ENCODE data around the gene RAB37.

Gene RAB37, protein sequence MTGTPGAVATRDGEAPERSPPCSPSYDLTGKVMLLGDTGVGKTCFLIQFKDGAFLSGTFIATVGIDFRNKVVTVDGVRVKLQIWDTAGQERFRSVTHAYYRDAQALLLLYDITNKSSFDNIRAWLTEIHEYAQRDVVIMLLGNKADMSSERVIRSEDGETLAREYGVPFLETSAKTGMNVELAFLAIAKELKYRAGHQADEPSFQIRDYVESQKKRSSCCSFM

DNA sequence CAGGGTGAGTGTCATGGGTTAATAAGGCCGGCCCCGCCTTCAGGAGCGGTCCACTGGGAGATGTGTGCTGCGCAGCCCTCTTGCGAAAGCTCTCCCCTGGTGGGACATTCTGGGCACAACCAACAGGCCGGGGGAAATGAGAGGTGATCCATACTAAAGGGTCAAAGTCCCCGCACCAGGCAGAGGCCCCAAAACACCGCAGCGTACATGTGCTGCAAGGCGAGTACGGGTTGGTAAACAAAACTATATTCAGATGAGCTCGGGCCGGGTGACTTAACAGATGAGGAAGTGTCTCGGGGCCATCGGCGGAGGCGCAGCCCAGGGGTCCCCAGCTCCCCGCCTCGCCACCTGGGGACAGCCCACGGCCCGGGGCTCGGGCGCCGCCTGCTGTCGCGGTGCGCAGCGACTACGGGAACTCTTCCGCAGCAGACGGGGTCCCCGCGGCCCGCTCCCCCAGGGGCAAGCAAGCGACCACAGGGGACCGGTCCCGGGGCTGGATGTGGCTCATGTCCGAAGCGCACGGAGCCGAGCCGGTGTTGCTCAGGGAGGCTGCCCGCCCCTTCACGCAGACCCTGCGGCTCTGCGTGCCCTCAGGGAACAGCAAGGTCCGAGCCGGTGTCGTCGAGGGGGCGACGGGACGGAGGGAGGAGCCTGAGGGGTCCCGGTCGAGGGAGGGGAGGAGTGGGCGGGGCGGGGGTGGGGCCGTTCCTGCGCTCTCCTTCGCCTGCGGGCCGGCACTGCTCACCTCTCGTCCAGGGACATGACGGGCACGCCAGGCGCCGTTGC, at the start of gene RAB37:
TSS of gene RAB37 (plus strand) at position 744 of the 786 bp plus-strand sequence. CDS start at position 761, 17 bp downstream.
- no peak for DNase-seq

DNA sequence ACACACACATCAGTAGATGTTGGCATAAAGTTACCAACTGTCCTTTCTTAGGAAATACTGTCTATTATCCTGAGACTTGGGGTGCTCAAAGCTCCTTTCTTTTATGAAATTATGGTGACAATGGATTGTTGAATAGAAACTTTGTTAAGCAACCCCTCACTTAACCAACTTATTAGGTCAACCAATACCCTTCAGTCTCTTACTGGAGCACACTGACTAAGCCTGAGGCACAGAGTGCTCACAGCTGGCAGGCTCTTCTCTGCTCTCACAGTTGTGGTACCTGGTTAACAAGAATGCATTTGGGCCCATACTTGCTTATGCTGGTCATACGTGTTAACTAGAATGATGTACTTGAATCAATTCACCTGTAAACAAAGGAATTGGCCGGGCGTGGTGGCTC, 49.2 kb upstream of the RAB37 start:
- DNase-seq, result no peak

DNA sequence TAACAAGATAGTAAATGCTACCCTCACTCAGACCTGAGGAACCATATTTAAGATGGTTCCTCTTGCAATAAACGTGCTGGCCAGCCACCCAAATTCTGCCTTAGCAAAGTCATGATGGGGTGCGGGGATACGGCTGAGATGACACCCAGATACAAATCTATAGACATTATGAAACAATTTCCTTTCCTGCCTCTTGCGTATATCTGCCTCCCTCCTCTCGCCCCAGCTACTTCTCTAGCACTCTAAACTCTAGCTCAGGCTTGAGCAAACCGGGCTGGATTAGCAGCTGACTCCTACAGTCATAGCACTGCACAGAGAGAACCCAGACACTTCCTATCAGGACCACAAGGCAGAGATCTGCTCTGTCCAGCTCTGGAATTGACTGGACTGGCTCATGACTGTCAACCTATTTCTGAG, 46.6 kb upstream of the RAB37 start:
- no peak for DNase-seq

DNA sequence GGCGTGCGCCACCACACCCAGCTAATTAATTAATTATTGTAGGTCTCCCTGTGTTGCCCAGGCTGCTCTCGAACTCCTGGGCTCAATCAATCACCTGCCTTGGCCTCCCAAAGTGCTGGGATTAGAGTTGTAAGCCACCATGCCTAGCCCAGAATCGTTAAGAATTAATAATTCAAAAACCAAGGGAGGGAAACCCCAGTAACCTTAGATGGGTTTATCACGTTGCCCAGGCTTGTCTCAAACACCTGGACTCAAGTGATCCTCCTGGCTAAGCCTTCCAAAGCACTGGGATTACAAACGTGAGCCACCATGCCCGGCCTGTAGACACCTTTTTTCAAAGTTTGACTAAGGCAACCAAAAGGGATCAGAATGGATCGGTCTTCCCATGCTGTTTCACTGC, 45.9 kb upstream of the RAB37 start:
- DNase-seq, result no peak

DNA sequence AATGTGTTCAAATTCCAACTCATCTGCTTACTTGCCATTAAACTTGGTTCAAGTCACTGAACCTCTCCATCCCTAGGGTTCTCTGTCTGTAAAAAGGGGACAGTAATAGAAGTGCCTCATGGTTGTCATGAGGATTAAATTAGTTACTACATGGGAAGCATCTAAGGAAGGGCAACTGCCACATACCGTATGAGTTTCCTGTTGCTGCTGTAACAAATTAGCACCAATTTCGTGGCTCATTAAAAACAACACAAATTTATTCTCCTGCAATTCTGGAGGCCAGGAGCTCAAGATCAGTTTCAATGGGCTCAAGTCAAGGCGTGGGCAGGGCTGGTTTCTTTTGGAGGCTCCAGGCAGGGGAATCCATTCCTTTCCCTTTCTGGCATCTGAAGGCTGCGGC, 43.0 kb upstream of the RAB37 start:
- DNase-seq, result no peak

DNA sequence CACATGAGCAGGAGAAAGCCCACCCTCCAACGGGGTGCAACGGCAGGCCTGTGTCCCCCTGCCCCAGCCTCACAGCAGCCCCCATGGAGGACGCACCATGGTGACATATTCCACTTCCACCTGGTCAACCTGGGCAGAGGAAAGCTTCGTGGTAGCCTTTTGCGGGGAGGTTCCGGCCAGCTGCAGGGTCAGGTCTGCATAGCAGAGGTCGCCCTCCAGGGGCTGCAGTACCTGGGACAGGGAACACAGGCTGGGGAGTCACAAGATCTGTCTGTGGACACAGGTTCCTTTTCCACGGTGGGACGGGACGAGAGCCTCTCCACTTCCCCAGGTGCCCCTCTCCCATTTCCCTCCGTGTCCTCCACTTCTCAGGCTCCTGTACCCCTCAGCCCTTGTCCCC, 41.4 kb upstream of the RAB37 start:
- DNase-seq, result no peak

DNA sequence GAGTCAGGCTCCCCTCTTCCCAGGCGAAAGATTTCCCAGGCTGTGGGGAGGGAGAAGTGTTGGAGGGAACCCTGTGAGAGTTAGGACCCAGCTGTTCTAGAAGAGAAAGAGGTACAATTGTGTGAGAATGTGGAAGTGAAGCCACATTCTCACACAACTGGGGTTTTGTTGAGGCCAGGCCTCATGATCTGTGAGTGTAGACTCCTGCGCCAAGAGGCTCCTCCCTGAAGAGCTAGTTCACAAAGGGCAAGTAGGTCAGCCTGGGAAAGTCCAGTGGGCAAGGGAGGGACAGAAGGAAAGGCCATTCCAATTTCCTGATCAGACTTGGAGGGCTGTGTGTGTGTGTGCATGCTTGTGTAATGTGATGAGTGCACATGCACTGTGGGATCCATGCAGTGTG, 39.5 kb upstream of the RAB37 start:
- no peak for DNase-seq

DNA sequence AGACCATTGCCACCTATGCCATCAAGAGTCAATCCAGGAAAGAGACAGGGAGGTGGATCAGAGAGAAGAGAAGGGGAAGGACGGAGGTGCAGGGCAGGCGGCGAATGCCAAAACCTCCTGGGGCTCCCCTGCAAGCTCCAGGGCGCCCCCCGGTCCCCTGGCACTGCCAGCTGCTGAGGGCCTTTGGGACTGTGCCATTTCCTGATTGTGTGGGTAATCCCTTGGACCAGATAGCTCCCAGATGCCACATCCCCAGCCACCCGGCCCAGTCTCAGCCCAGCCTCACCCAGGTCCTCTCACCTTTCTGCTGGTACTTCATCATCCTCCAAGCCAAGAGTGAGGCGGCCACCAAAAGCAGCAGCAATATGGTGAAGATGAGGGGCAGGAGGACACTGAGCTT, 39.0 kb upstream of the RAB37 start:
- no peak for DNase-seq

DNA sequence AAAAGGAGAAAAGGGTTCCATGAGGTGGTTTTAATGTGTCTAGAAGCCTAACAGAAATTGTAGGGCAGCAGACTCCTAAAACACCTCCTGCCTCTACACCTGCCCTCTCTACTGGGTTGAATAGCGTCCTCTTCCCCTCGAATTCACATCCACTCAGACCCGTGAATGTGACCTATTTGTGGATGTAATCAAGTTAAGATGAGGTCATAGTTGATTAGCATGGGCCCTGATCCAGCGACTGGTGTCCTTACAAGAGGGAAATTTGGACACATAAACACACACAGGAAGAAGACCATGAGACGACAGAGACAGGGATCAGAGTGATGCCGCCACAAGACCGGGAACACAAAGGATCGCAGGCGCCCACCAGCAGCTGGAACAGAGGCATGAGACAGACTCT, 37.8 kb upstream of the RAB37 start:
- DNase-seq, result no peak

DNA sequence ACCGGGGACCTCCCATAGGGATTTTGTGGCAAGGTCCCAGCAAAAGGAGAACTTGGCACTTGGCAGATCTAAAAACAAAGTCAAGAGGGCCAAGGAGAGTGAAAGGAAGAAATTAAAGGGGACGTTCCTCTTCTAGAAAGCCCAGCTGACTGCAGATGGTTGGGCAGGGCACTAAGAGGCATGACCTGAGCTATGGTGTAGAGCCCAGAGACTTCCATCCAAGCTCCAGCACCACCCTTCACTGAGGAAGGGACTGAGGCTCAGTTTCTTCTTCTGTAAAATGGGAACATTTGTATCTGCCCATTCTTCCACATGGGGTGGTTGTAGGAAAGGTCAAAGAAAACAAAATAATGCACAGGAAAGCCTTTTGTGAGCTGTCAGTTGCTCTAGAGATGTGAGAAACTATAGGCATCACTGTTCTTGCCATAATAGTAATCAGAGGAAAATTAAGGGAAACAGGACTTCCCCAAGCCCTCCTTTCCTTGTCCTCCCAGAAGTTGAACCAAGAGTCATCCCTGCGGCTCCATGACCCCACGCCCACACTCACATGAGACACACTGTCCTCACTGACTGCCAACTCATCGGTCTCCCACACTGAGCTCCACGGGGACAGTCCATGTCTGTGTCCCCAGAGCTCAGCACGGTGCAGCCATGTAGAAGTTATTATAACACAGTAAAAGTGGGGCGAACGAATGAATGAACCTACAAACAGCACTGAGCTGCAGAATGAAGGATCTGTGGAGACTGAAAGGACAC, 34.8 kb upstream of the RAB37 start:
- no peak for DNase-seq

DNA sequence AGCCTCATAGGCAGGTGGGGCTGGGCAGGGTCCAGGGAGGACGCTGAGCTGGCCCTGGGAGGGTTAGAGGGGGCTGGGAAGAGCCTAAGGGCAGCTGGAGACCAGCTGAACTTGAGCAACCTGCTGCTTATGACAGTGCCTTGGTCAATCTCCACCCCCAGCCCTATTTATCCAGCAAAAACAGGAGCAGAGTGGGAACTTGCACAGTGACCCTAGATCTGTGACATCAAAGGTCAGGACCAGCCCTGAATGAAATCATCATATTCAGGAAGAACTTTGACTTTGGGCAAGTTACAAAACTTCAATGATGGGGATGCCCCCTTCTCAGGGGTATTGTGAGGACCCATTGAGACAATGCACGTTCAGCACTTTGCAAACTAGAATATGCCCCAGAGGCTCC, 33.7 kb upstream of the RAB37 start:
- DNase-seq, result no peak

DNA sequence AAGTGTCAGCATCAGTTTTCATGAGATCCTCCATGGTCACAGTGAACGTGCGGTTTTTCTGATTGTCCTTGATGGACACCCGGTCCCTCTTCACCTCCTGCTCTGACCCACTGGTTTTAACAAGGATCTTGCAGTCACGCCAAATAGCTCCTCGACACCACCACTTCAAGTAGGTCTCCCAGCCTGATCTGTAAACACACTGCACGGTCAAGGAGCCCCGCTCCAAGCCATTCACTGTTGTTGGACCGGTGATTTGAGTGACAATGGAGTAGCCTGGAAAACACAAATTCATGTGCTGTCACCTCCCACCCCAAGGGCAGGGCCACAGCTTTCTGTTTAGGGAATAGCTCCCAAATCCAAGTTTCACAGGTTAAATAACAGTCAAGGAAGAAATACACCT, 32.5 kb upstream of the RAB37 start:
- no peak for DNase-seq

DNA sequence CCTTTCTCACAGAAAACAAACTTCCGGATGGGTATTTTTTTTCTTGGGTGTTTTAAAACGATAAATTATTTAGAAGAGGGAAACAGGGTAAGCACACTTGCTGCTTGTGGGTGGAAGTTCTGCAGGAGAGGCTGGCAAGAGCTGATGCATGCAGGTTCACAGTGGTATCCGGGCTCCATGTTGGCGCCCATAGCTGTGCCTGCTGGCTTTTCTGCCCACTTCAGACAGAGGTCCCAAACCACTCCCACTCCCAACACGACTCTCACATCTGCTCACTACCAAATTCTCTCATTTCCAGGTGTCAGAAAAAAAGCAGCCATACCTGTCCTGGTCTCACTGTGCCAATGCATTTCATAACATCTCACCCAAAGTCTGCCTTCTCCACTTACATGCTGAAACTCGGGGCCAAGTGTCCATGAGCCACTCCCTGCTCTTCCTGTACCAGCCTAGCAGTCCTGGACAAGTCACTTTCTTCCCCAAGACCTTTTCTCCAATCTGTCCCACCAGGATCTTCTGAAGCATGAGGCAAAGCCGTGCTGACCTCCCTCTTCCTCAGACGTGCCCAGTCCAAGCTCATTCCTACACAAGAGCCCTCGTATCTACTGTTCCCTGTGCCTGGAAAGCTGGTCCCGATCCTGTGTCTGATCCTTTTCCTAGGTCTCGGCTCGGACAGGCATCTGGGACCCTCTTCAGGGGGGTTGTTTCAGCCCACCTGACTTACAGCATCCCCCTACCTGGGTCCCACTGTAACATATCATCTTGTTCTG, 25.8 kb upstream of the RAB37 start:
- no peak for DNase-seq

DNA sequence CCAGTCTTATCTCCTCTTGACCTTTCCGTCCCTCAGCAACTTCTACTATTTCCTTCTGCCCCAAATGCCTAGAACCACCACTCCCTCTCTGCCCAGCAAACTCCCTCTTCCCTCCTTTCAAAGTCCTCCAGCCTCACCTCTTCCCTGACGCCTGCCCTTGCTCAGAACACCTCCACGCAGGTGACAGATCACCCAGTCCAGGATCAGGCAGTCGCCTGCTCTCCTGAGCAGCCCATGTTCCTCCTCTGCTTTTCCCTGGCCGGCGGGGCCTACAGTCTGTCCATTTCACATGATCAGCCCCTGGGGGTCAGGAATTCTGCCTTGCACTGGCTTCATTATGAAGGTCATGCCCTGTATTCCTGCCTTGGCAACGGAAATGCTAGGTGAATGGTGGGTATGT, 24.8 kb upstream of the RAB37 start:
- no peak for DNase-seq

DNA sequence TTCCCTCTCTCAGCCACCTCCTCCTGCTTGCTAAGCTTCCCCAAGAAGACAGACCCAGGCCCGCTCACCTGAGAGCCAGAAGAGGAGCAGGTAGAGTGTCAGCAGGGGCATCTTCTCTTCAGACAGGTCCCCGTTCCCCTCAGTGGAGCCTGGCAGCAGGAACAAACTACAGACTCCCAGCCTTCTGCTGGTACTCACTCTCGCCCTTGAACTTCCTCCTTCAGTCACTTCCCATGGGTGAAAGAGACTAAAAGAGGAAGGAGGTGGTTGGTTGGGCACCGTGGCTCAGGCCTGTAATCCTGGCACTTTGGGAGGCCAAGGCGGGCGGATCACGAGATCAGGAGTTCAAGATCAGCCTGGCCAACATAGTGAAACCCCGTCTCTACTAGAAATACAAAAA, 24.3 kb upstream of the RAB37 start, which contains the start of gene CD300LF:
TSS of gene CD300LF (minus strand) at position 168 of the 400 bp plus-strand sequence. CDS start at position 111, 57 bp downstream.
- no peak for DNase-seq

DNA sequence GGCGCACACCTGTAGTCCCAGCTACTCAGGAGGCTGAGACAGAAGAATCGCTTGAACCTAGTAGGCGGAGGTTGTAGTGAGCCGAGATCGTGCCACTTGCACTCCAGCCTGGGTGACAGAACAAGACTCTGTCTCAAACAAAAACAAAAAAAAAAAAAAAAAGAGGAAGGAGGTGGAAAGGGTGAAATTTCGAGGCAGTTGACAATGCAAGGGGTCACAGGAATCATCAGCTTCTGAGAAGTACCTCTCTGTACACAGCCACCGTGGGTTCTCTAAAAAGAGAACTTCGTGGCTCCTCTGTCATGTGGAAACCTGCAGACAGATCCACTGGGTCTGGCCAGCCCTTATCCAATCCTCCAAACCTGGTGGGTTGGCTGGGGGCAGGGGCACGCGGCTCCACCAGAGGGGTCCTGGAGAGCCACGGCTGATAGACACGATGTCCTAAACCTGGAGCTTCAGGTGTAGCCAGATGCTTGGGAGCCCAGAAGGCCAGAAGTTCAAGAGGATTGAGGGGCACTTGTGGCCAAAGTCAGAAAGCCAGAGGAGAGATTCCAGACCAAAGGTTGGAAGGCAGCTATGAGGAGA, 23.8 kb upstream of the RAB37 start:
- DNase-seq, result no peak

DNA sequence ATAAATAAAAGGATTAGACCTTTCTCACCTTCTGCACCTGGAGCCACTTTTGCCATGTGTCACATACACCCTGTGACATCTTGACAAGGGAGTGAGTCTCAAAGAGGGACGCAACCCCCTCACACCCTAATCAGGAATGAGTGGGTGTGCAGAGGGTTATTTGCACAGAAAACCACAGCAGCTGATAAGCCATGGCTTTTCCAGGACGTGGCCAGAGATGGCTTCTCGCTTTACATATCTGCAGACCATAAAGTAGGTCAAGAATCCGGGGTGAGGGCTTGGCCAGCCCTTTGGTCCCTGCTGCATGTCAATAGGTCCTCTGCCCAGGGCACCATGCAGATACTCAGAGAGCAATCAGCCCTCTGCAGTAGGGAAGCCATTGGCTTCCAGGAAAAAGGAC, 21.9 kb upstream of the RAB37 start:
- DNase-seq, result no peak

DNA sequence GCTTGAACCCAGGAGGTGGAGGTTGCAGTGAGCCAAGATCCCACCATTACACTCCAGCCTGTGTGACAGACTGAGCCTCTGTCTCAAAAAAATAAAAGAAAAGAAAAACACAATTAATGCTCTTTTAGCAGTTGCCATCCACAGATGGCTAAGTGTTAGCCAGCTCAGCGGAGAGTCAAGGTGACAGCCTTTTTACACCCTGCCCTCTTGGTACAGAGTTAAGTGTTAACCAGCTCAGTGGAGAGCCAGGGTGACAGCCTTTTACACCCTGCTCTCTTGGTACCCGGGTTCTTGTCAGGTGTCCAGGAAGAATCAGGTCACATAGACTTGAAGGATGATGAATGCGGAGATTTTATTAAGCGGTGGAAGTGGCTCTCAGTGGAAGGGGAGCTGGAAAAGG, 16.6 kb upstream of the RAB37 start:
- no peak for DNase-seq

DNA sequence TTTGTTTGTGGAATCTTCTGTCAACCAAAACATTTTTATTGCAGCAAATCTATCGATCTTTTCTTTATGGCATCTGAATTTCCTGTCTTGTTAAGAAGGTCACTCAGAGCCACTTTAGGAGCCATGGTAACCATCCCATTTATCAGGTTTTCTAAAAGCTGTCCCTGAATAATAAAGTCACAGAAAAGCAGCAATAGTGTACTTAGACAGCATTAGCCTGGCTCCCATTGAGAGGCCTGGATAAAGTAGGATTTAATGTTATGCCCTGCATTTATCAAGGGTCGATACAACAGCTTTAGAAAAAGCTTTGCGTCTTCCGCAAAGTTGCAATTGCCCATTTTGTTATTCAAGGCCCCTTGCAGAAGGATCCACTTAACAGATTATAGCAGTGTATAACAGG, 14.3 kb upstream of the RAB37 start:
- DNase-seq, result no peak

DNA sequence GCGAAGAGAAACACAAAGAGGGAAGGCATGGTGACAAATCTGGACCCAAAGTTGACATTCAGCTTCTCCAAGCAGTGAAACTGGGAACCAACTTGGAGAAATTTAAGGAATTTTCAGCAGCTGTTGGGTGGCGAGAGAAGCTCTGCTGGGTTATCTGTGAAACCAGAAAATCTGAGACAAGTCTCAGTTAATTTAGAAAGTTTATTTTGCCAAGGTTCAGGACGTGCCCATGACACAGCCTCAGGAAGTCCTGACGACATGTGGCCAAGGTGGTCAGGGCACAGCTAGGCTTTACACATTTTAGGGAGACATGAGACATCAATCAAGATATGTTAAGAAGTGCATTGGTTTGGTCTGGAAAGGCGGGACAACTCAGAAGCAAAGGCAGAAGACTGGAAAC, 13.2 kb upstream of the RAB37 start:
- DNase-seq, result no peak

DNA sequence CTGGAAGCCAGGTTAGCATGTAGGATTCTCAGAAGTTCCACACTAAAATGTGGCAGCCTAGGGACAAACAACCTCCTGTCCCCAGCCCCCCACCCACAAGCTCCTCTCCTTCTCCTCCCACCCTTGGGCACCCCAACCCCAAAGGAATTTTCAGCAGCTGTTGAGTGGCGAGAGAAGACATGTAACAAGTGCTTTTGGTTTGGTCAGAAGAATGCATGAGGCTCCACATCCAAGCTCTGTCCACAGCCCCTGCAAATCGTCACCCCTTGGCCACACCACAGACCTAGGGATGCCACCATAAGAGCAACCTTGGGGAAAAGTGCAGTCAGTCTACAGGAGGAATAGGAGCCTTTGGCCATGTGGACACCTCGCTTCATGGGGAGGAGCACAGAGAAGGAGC, 11.9 kb upstream of the RAB37 start:
- DNase-seq, result no peak

DNA sequence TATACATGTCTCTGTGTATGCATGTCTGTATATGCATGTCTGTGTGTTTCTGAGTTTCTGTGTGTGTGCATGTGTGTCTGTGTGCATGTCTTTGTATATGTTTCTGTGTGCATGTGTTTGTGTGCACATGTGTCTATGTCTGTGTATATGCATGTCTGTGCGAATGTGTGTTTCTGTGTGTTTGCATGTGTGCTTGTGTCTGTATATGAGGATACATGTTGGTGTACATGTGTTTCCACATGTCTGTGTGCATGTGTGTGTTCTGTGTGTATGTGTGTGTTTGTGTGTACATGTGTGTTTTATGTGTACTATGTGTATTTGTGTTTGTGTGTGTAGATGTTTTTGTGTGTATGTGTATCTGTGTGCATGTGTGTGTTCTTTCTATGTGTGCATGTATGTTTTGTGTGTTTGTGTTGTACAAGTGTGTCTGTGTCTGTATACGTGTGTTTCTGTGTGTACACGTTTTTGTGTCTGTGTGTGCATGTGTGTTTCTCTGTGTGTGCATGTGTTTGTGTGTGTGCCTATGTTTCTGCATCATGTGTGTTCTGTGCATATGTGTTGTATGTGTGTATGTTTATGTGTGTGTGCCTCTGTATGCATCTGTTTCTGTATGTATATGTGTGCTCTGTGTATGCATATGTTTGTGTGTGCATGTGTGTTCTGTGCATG, 8.9 kb upstream of the RAB37 start:
- no peak for DNase-seq

All from NCI-H345 (cell line).